SK-N-SH (cell line): ENCODE data around the gene MEF2C.
"Not testable (repeated sequence)": the region's sequence is repeated elsewhere in the genome, so short reads cannot be mapped to it uniquely, and the experiment has no call there.

Experiments
- JUND ChIP-seq: IDR thresholded peaks from 2 replicates; pipeline ENCODE4 v1.4.0; 2012
- MXI1 ChIP-seq: IDR thresholded peaks from 2 replicates; pipeline ENCODE4 v1.6.1; 2012; ENCODE audit warnings: mild to moderate bottlenecking, low read depth, low read length, improper control_type of control experiment
- NFIC ChIP-seq: IDR thresholded peaks from 2 replicates; pipeline ENCODE4 v1.4.0; 2012; ENCODE audit warnings: borderline replicate concordance
- POLR2AphosphoS5 ChIP-seq: IDR thresholded peaks from 2 replicates; pipeline ENCODE4 v1.6.1; 2012; ENCODE audit warnings: low read depth, low read length
- RFX5 ChIP-seq: IDR thresholded peaks from 2 replicates; pipeline ENCODE4 v1.6.1; 2012; ENCODE audit warnings: mild to moderate bottlenecking, improper control_type of control experiment, low read length
- SIN3A ChIP-seq: IDR thresholded peaks from 2 replicates; pipeline ENCODE4 v1.6.1; 2012; ENCODE audit warnings: low read depth, mild to moderate bottlenecking, low read length, moderate library complexity, borderline replicate concordance
- TAF1 ChIP-seq: IDR thresholded peaks from 2 replicates; pipeline ENCODE4 v1.6.1; 2012; ENCODE audit warnings: low read depth, mild to moderate bottlenecking, low read length, moderate library complexity, borderline replicate concordance
- YY1 ChIP-seq: IDR thresholded peaks from 2 replicates; pipeline ENCODE4 v1.4.0; 2012; ENCODE audit warnings: low read depth, mild to moderate bottlenecking
- TF ChIP-seq, protein P1 (sequence below): fragments of 200-600 bp; sonication (generic); IDR thresholded peaks from 2 replicates; pipeline ENCODE4 v1.6.1; 2017; ENCODE audit warnings: antibody characterized with exemption, mild to moderate bottlenecking, moderate library complexity
- TF ChIP-seq, protein P2 (sequence below): IDR thresholded peaks from 2 replicates; pipeline ENCODE4 v1.6.1; 2012; ENCODE audit warnings: mild to moderate bottlenecking, low read depth, low read length, moderate library complexity
- TF ChIP-seq, protein P3 (sequence below): IDR thresholded peaks from 2 replicates; pipeline ENCODE4 v1.4.0; 2012; ENCODE audit warnings: low read depth
- TF ChIP-seq, protein P4 (sequence below): IDR thresholded peaks from 2 replicates; pipeline ENCODE4; 2012

DNA sequence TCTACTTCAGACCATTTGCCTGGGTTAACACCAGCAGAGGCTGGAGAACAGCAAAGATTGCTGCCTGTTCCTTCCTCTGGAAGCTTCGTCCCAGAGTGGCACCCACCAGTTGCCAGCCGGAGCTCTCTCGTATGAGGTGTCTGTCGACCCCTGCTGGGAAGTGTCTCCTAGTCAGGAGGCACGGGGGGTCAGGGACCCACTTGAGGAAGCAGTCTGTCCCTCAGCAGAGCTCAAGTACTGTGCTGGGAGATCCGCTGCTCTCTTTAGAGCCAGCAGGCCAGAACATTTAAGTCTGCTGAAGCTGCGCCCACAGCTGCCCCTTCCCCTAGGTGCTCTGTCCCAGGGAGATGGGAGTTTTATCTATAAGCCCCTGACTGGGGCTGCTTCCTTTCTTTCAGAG lies 84.1 kb downstream of the MEF2C start:
- TF ChIP-seq, protein P1, sequence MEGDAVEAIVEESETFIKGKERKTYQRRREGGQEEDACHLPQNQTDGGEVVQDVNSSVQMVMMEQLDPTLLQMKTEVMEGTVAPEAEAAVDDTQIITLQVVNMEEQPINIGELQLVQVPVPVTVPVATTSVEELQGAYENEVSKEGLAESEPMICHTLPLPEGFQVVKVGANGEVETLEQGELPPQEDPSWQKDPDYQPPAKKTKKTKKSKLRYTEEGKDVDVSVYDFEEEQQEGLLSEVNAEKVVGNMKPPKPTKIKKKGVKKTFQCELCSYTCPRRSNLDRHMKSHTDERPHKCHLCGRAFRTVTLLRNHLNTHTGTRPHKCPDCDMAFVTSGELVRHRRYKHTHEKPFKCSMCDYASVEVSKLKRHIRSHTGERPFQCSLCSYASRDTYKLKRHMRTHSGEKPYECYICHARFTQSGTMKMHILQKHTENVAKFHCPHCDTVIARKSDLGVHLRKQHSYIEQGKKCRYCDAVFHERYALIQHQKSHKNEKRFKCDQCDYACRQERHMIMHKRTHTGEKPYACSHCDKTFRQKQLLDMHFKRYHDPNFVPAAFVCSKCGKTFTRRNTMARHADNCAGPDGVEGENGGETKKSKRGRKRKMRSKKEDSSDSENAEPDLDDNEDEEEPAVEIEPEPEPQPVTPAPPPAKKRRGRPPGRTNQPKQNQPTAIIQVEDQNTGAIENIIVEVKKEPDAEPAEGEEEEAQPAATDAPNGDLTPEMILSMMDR: not testable (repeated sequence)
- TF ChIP-seq, protein P2, sequence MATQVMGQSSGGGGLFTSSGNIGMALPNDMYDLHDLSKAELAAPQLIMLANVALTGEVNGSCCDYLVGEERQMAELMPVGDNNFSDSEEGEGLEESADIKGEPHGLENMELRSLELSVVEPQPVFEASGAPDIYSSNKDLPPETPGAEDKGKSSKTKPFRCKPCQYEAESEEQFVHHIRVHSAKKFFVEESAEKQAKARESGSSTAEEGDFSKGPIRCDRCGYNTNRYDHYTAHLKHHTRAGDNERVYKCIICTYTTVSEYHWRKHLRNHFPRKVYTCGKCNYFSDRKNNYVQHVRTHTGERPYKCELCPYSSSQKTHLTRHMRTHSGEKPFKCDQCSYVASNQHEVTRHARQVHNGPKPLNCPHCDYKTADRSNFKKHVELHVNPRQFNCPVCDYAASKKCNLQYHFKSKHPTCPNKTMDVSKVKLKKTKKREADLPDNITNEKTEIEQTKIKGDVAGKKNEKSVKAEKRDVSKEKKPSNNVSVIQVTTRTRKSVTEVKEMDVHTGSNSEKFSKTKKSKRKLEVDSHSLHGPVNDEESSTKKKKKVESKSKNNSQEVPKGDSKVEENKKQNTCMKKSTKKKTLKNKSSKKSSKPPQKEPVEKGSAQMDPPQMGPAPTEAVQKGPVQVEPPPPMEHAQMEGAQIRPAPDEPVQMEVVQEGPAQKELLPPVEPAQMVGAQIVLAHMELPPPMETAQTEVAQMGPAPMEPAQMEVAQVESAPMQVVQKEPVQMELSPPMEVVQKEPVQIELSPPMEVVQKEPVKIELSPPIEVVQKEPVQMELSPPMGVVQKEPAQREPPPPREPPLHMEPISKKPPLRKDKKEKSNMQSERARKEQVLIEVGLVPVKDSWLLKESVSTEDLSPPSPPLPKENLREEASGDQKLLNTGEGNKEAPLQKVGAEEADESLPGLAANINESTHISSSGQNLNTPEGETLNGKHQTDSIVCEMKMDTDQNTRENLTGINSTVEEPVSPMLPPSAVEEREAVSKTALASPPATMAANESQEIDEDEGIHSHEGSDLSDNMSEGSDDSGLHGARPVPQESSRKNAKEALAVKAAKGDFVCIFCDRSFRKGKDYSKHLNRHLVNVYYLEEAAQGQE: not testable (repeated sequence)
- TF ChIP-seq, protein P3, sequence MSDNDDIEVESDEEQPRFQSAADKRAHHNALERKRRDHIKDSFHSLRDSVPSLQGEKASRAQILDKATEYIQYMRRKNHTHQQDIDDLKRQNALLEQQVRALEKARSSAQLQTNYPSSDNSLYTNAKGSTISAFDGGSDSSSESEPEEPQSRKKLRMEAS: not testable (repeated sequence)
- TF ChIP-seq SIN3A, JUND, POLR2AphosphoS5, YY1, MXI1, RFX5, TAF1, NFIC: not testable (repeated sequence)
- TF ChIP-seq, protein P4, sequence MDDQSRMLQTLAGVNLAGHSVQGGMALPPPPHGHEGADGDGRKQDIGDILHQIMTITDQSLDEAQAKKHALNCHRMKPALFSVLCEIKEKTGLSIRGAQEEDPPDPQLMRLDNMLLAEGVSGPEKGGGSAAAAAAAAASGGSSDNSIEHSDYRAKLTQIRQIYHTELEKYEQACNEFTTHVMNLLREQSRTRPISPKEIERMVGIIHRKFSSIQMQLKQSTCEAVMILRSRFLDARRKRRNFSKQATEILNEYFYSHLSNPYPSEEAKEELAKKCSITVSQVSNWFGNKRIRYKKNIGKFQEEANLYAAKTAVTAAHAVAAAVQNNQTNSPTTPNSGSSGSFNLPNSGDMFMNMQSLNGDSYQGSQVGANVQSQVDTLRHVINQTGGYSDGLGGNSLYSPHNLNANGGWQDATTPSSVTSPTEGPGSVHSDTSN: not testable (repeated sequence)
